Panc1 (cell line): ENCODE results near the gene CLIP1.

Source experiments
- POLR2AphosphoS5 ChIP-seq: IDR thresholded peaks from 2 replicates; pipeline ENCODE4 v1.6.1; 2012; ENCODE audit warnings: mild to moderate bottlenecking, low read depth, low read length, moderate library complexity
- SIN3A ChIP-seq: IDR thresholded peaks from 2 replicates; pipeline ENCODE4 v1.6.1; 2012; ENCODE audit warnings: low read depth, mild to moderate bottlenecking, low read length, moderate library complexity, borderline replicate concordance; ENCODE audit not compliant: insufficient read depth
- TF ChIP-seq, protein P1 (sequence below): fragments of 450-650 bp; IDR thresholded peaks from 2 replicates; pipeline ENCODE4 v1.5.1; 2017; ENCODE audit warnings: mild to moderate bottlenecking
- TF ChIP-seq, protein P2 (sequence below), 2 experiments: IDR thresholded peaks; 2 replicates each; pipeline ENCODE4 v1.6.1; 2011 to 2012; ENCODE audit warnings: low read depth in 2 of 2, control low read depth in 1 of 2, low read length in 1 of 2, mild to moderate bottlenecking in 1 of 2, moderate library complexity in 1 of 2; ENCODE audit not compliant: insufficient read depth in 1 of 2

DNA sequence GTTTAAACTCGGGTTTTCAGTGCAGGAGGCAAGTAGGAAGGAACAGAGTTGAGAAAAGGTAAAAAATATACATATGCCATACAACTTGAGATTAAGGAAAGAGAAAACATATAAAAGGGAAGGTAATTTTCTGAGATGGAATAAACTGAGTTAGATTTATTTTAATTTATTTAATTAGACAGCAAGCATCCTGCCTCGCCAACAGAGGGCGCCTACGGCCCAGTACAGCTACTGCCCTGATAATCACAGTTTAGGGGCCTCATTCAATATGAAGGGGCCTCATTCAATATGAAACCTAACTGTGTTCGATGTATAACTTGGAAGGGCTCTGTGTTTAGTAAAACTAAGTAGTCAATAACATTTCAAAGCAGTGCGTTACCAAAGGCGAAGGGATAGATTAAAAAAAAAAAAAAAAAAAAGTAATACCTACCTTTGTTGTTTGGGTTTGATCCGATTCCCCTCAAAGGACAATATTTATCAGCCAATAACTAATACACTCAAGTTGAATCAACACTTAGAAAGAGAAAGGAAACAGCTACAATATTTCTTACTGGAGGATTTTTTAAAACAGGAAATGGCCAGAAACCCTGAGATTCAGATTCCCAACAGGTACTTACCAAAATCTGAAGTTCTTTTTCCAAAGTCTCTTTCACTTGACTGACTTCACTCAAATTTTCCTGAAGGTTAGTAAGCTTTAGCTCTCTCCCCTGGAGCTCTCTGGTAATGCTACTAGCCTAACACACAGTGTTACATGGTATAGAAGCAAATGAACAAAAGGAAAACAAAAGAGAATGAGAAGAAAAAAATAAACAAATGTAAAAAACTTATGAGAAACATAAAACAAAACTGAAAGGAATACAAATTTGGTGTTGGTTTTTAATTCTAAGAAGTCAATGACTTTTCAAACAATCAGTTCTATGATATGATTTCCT is 86.2 kb downstream of the CLIP1 start:
- TF ChIP-seq, protein P1, sequence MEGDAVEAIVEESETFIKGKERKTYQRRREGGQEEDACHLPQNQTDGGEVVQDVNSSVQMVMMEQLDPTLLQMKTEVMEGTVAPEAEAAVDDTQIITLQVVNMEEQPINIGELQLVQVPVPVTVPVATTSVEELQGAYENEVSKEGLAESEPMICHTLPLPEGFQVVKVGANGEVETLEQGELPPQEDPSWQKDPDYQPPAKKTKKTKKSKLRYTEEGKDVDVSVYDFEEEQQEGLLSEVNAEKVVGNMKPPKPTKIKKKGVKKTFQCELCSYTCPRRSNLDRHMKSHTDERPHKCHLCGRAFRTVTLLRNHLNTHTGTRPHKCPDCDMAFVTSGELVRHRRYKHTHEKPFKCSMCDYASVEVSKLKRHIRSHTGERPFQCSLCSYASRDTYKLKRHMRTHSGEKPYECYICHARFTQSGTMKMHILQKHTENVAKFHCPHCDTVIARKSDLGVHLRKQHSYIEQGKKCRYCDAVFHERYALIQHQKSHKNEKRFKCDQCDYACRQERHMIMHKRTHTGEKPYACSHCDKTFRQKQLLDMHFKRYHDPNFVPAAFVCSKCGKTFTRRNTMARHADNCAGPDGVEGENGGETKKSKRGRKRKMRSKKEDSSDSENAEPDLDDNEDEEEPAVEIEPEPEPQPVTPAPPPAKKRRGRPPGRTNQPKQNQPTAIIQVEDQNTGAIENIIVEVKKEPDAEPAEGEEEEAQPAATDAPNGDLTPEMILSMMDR = peak; percentile 95
- TF ChIP-seq POLR2AphosphoS5 (no peak), SIN3A (no peak)
- TF ChIP-seq, protein P2, sequence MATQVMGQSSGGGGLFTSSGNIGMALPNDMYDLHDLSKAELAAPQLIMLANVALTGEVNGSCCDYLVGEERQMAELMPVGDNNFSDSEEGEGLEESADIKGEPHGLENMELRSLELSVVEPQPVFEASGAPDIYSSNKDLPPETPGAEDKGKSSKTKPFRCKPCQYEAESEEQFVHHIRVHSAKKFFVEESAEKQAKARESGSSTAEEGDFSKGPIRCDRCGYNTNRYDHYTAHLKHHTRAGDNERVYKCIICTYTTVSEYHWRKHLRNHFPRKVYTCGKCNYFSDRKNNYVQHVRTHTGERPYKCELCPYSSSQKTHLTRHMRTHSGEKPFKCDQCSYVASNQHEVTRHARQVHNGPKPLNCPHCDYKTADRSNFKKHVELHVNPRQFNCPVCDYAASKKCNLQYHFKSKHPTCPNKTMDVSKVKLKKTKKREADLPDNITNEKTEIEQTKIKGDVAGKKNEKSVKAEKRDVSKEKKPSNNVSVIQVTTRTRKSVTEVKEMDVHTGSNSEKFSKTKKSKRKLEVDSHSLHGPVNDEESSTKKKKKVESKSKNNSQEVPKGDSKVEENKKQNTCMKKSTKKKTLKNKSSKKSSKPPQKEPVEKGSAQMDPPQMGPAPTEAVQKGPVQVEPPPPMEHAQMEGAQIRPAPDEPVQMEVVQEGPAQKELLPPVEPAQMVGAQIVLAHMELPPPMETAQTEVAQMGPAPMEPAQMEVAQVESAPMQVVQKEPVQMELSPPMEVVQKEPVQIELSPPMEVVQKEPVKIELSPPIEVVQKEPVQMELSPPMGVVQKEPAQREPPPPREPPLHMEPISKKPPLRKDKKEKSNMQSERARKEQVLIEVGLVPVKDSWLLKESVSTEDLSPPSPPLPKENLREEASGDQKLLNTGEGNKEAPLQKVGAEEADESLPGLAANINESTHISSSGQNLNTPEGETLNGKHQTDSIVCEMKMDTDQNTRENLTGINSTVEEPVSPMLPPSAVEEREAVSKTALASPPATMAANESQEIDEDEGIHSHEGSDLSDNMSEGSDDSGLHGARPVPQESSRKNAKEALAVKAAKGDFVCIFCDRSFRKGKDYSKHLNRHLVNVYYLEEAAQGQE (IDR thresholded peaks at IDR 0.05; ENCODE audit: insufficient read depth in 1 of 2, low read depth in 2 of 2, low read length in 1 of 2) = no peak
